Hepatocyte (in vitro differentiated cells): ENCODE results near the gene ZDHHC5.

ENCODE experiments used
- EZH2 ChIP-seq: fragments of 200-600 bp; sonication (generic); IDR thresholded peaks from 2 replicates; pipeline ENCODE4 v1.6.1; 2016; ENCODE audit warnings: antibody characterized with exemption, mild to moderate bottlenecking, borderline replicate concordance
- EZH2phosphoT487 ChIP-seq: fragments of 200-600 bp; sonication (generic); IDR thresholded peaks from one replicate; pipeline ENCODE4 v1.6.1; 2018; ENCODE audit warnings: antibody characterized with exemption, mild to moderate bottlenecking, low read depth, moderate library complexity; ENCODE audit not compliant: unreplicated experiment, severe bottlenecking
- TF ChIP-seq, protein P1 (sequence below): fragments of 200-600 bp; sonication (generic); IDR thresholded peaks from 2 replicates; pipeline ENCODE4 v1.5.1; 2016; ENCODE audit warnings: antibody characterized with exemption, mild to moderate bottlenecking; ENCODE audit not compliant: poor library complexity

DNA sequence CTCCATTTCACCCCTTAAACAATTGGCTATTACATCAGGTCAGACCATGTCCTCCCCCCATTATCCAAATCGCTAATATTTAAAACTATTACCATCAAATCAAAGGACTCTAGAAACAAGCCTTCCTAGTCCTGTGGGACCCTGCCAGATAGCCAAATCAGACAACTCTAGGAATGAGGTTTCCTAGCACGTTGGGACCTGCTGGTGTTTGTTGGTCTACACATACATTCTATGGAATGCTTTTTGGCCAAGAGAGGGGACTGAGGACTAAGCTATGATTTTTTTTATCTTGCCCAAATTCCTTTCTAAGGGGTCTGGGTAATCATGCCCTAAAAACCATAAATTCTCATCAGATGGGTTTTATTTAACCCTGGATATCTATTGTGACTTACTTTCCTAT, 59.3 kb downstream of the ZDHHC5 start:
- TF ChIP-seq, protein P1, sequence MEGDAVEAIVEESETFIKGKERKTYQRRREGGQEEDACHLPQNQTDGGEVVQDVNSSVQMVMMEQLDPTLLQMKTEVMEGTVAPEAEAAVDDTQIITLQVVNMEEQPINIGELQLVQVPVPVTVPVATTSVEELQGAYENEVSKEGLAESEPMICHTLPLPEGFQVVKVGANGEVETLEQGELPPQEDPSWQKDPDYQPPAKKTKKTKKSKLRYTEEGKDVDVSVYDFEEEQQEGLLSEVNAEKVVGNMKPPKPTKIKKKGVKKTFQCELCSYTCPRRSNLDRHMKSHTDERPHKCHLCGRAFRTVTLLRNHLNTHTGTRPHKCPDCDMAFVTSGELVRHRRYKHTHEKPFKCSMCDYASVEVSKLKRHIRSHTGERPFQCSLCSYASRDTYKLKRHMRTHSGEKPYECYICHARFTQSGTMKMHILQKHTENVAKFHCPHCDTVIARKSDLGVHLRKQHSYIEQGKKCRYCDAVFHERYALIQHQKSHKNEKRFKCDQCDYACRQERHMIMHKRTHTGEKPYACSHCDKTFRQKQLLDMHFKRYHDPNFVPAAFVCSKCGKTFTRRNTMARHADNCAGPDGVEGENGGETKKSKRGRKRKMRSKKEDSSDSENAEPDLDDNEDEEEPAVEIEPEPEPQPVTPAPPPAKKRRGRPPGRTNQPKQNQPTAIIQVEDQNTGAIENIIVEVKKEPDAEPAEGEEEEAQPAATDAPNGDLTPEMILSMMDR: no peak
- TF ChIP-seq EZH2: no peak
- TF ChIP-seq EZH2phosphoT487: no peak
